IMR-90 (cell line): ENCODE data around the gene SEL1L2. TPM values are rescaled to one million over a fixed set of nuclear protein-coding genes. Genes with fewer than 3 reads are reported as not detected.

Experiments
- ATAC-seq: fragments of 200-7000 bp; cut with Tn5 transposase; 2 replicates; pipeline ENCODE4 v1.9.1; 2020; ENCODE audit warnings: low read depth, mild to moderate bottlenecking, moderate library complexity
- BruUV-seq: library from RNA; stranded (reverse); fragments of 400-500 nt; replicated peaks from 2 replicates; lab custom pipeline; 2021; lab: Mats Ljungman, UMichigan
- CTCF ChIA-PET: fragments of 300-600 bp; formaldehyde crosslinking; extraction: SDS; loops from one replicate; lab custom pipeline; 2021; ENCODE audit warnings: antibody characterized with exemption; lab: Yijun Ruan, JAX
- POLR2A ChIA-PET: fragments of 300-600 bp; sonication (Branson Sonifier 250); formaldehyde crosslinking; loops from one replicate; lab custom pipeline; 2022; ENCODE audit warnings: antibody characterized with exemption; ENCODE audit not compliant: unreplicated experiment; lab: Charles Lee
- DNase-seq: peaks from one replicate; pipeline ENCODE4 v3.0.0; 2013
- H2AFZ ChIP-seq: replicated peaks from 2 replicates; pipeline ENCODE3; 2013; ENCODE audit warnings: low read length, mild to moderate bottlenecking; ENCODE audit not compliant: poor library complexity
- H2AK5ac ChIP-seq: 2 replicates; pipeline ENCODE4 v1.6.1; 2013; ENCODE audit warnings: low read depth, low read length, inconsistent platforms
- H2AK9ac ChIP-seq: replicated peaks from 2 replicates; pipeline ENCODE3; 2013; ENCODE audit warnings: mild to moderate bottlenecking, low read depth, low read length, moderate library complexity; ENCODE audit not compliant: poor library complexity
- H2BK120ac ChIP-seq: 2 replicates; pipeline ENCODE4 v1.6.1; 2013; ENCODE audit warnings: low read depth, low read length, inconsistent platforms
- H2BK15ac ChIP-seq: 3 replicates; pipeline ENCODE4 v1.6.1; 2013; ENCODE audit warnings: low read depth, low read length, inconsistent platforms
- H2BK20ac ChIP-seq: 2 replicates; pipeline ENCODE4 v1.6.1; 2013; ENCODE audit warnings: low read depth, mild to moderate bottlenecking, inconsistent platforms, low read length, moderate library complexity
- H2BK5ac ChIP-seq: 2 replicates; pipeline ENCODE4 v1.6.1; 2013; ENCODE audit warnings: mild to moderate bottlenecking, low read depth, low read length, inconsistent platforms; ENCODE audit not compliant: poor library complexity, severe bottlenecking
- H3K14ac ChIP-seq: replicated peaks from 2 replicates; pipeline ENCODE4 v1.6.1; 2013; ENCODE audit warnings: low read depth, low read length, inconsistent platforms
- H3K18ac ChIP-seq: 2 replicates; pipeline ENCODE4 v1.6.1; 2013; ENCODE audit warnings: low read depth, low read length, control low read depth
- H3K23ac ChIP-seq: 2 replicates; pipeline ENCODE4 v1.6.1; 2013; ENCODE audit warnings: low read depth, low read length, inconsistent platforms
- H3K27ac ChIP-seq: 2 replicates; pipeline ENCODE4 v1.5.1; 2013; ENCODE audit warnings: mild to moderate bottlenecking, control low read depth, low read length; ENCODE audit not compliant: insufficient read depth
- H3K27me3 ChIP-seq: 2 replicates; pipeline ENCODE4 v1.6.1; 2013; ENCODE audit warnings: low read length; ENCODE audit not compliant: control insufficient read depth, insufficient read depth
- H3K36me3 ChIP-seq: 2 replicates; pipeline ENCODE4 v1.6.1; 2013; ENCODE audit warnings: low read length, mixed read lengths; ENCODE audit not compliant: control insufficient read depth, insufficient read depth
- H3K4ac ChIP-seq: 2 replicates; pipeline ENCODE4 v1.6.1; 2013; ENCODE audit warnings: low read depth, low read length, inconsistent platforms
- H3K4me1 ChIP-seq: 2 replicates; pipeline ENCODE4 v1.6.1; 2013; ENCODE audit warnings: low read length, mixed read lengths; ENCODE audit not compliant: control insufficient read depth, insufficient read depth
- H3K4me2 ChIP-seq: 2 replicates; pipeline ENCODE4 v1.6.1; 2013; ENCODE audit warnings: low read depth, mild to moderate bottlenecking, control low read depth, low read length, moderate library complexity
- H3K4me3 ChIP-seq: 2 replicates; pipeline ENCODE4 v1.5.1; 2013; ENCODE audit warnings: low read depth, mild to moderate bottlenecking, control low read depth, low read length, moderate library complexity; ENCODE audit not compliant: insufficient read depth
- H3K56ac ChIP-seq: 2 replicates; pipeline ENCODE4 v1.6.1; 2013; ENCODE audit warnings: low read length, inconsistent platforms; ENCODE audit not compliant: insufficient read depth; ENCODE audit errors: extremely low read depth
- H3K79me1 ChIP-seq, 2 experiments: 2 replicates each; pipeline ENCODE4 v1.6.1; 2013; ENCODE audit warnings: low read length in 2 of 2, inconsistent platforms in 1 of 2, low read depth in 1 of 2
- H3K9ac ChIP-seq: 2 replicates; pipeline ENCODE4 v1.6.1; 2013; ENCODE audit warnings: low read depth, low read length, control low read depth
- H3K9me1 ChIP-seq: 2 replicates; pipeline ENCODE4 v1.6.1; 2013; ENCODE audit warnings: low read length, inconsistent platforms; ENCODE audit not compliant: insufficient read depth
- H3K9me3 ChIP-seq: 2 replicates; pipeline ENCODE4 v1.6.1; 2013; ENCODE audit warnings: low read length; ENCODE audit not compliant: control insufficient read depth, insufficient read depth
- H4K20me1 ChIP-seq: 2 replicates; pipeline ENCODE4 v1.6.1; 2013; ENCODE audit warnings: low read length, inconsistent platforms; ENCODE audit not compliant: insufficient read depth
- H4K5ac ChIP-seq: 2 replicates; pipeline ENCODE4 v1.6.1; 2013; ENCODE audit warnings: mild to moderate bottlenecking, low read depth, low read length, control low read depth
- H4K8ac ChIP-seq, 2 experiments: 2 replicates each; pipeline ENCODE4 v1.6.1; 2013; ENCODE audit warnings: low read depth in 2 of 2, low read length in 2 of 2, control low read depth in 1 of 2, inconsistent platforms in 1 of 2
- H4K91ac ChIP-seq: 2 replicates; pipeline ENCODE4 v1.6.1; 2013; ENCODE audit warnings: low read depth, low read length, inconsistent platforms; ENCODE audit not compliant: insufficient read depth
- CHD1 ChIP-seq: IDR thresholded peaks from 2 replicates; pipeline ENCODE4 v1.6.1; 2012; ENCODE audit warnings: low read depth, low read length, improper control_type of control experiment
- CTCF ChIP-seq: conservative IDR thresholded peaks from 2 replicates; pipeline ENCODE4 v1.5.1; 2012; ENCODE audit warnings: mild to moderate bottlenecking, low read depth, low read length, improper control_type of control experiment
- ELK1 ChIP-seq: fragments of 150-350 bp; IDR thresholded peaks from 2 replicates; pipeline ENCODE4 v1.6.1; 2016; ENCODE audit warnings: low read depth, mild to moderate bottlenecking, low read length, moderate library complexity, borderline replicate concordance
- FOS ChIP-seq: fragments of 150-350 bp; IDR thresholded peaks from 2 replicates; pipeline ENCODE4 v1.6.1; 2016; ENCODE audit warnings: low read depth, low read length
- MAFK ChIP-seq: IDR thresholded peaks from 2 replicates; pipeline ENCODE4 v1.6.1; 2012; ENCODE audit warnings: low read depth, low read length, improper control_type of control experiment
- MXI1 ChIP-seq: IDR thresholded peaks from 2 replicates; pipeline ENCODE4 v1.6.1; 2012; ENCODE audit warnings: low read depth, mild to moderate bottlenecking, low read length, moderate library complexity, borderline replicate concordance
- NFE2L2 ChIP-seq: fragments of 150-350 bp; IDR thresholded peaks from 2 replicates; pipeline ENCODE4 v1.6.1; 2016; ENCODE audit warnings: low read depth, mild to moderate bottlenecking, low read length
- RAD21 ChIP-seq: IDR thresholded peaks from 2 replicates; pipeline ENCODE4 v1.6.1; 2012; ENCODE audit warnings: low read length, improper control_type of control experiment
- RFX5 ChIP-seq: IDR thresholded peaks from 2 replicates; pipeline ENCODE4 v1.8.0; 2012; ENCODE audit warnings: low read depth, mild to moderate bottlenecking, low read length, moderate library complexity
- SMC3 ChIP-seq: fragments of 150-350 bp; IDR thresholded peaks from 2 replicates; pipeline ENCODE4 v1.6.1; 2016; ENCODE audit warnings: low read depth, mild to moderate bottlenecking, antibody characterized with exemption, low read length, moderate library complexity
- USF2 ChIP-seq: fragments of 150-350 bp; IDR thresholded peaks from 2 replicates; pipeline ENCODE4 v1.6.1; 2017; ENCODE audit warnings: mild to moderate bottlenecking, antibody characterized with exemption, low read length, low read depth
- WGBS, 2 experiments: methylation state at CpG; one replicate each; pipeline versions ENCODE4 v1.1.5 to v1.1.7; 2013; ENCODE audit warnings: missing lambda C conversion rate in 2 of 2; ENCODE audit not compliant: insufficient read length in 1 of 2; ENCODE audit errors: extremely low coverage in 2 of 2; 5-methylcytosine and 5-hydroxymethylcytosine counted together
- dilution Hi-C: fragments of 300-500 bp; cut with HindIII; formaldehyde crosslinking; loops from one replicate; pipeline ENCODE4 v1.14.3; 2018; ENCODE audit warnings: low sequenced_read_pairs; ENCODE audit not compliant: unreplicated experiment
- in situ Hi-C: fragments of 300-500 bp; cut with MboI; formaldehyde crosslinking; loops from 3 replicates; pipeline ENCODE4 v1.14.3; 2019; ENCODE audit warnings: low sequenced_read_pairs, inconsistent platforms, mixed read lengths
- intact Hi-C: fragments of 100-400 bp; cut with micrococcal nuclease; formaldehyde crosslinking; loops from 2 replicates; pipeline ENCODE4 v1.10.0; 2022
- polyA plus RNA-seq, 3 experiments: library from polyadenylated mRNA; depleted of rRNA; stranded (reverse); fragments of >200 nt; gene quantifications; 2 replicates each; pipeline ENCODE4 v1.2.3, GENCODE V29; 2012; ENCODE audit warnings: low replicate concordance in 1 of 3
- total RNA-seq: library from RNA; depleted of rRNA; stranded (reverse); fragments of >200 nt; gene quantifications from 2 replicates; pipeline ENCODE4 v1.2.3, GENCODE V29; 2012

The SEL1L2 gene
- total and polyA plus RNA-seq, 2 of the 4 experiments (the other 2 are of a cell fraction), result not detected

DNA sequence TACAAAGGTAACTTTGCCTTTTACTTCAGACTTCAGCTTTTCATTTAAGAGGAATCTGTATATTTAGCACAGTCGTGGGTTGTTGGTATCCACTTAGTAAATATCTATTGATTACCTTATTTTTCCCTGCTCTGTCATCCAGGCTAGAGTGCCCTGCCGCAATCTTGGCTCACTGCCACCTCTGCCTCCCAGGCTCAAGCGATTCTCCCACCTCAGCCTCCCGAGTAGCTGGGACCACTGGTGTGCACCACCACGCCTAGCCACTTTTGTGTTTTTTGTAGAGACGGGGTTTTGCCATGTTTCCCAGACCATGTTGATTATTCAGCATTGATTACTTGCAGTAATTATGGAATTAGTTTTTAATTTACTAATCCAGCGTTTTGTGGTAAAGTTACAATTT lies 46.2 kb upstream of the SEL1L2 start:
- WGBS, 2 experiments, result no CpG with 5 or more reads among the region's 7 CpGs
- in situ Hi-C loops, result no loop called here
- intact Hi-C loops, result no loop called here

More for the DNA sequence above, 46.2 kb upstream of the SEL1L2 start:
- DNase-seq (no peak), ATAC-seq (no peak)
- no peak overlapping the region for H2BK15ac ChIP-seq
- peaks cover 4% of the 10 kb centered on the region; the same call in 1 of the 2 replicates for H3K9me3 ChIP-seq
- H3K9me1 ChIP-seq, result no peaks in the 10 kb centered on the region
- H4K91ac ChIP-seq, result no peak overlapping the region
- no peaks in the 10 kb centered on the region for H3K27me3 ChIP-seq
- H2BK20ac ChIP-seq, result no peak overlapping the region
- H2BK5ac ChIP-seq, result no peak overlapping the region
- H3K4me3 ChIP-seq, result no peak overlapping the region
- no peak overlapping the region for H2BK120ac ChIP-seq
- no peak overlapping the region for H3K14ac ChIP-seq
- no peak overlapping the region for H3K23ac ChIP-seq
- no peak for TF ChIP-seq CHD1
- no peak for TF ChIP-seq MAFK
- TF ChIP-seq RFX5, result no peak
- no peak for TF ChIP-seq CTCF
- TF ChIP-seq FOS, result no peak
- TF ChIP-seq SMC3, result no peak
- TF ChIP-seq RAD21, result no peak
- no peak for TF ChIP-seq NFE2L2
- TF ChIP-seq USF2, result no peak
- TF ChIP-seq ELK1, result no peak
- TF ChIP-seq MXI1, result no peak
- no peak overlapping the region for H2AK9ac ChIP-seq
- H3K27ac ChIP-seq, result no peak overlapping the region
- no peak overlapping the region for H3K4ac ChIP-seq
- no peaks in the 10 kb centered on the region for H3K4me1 ChIP-seq
- H2AK5ac ChIP-seq, result no peak overlapping the region
- H3K56ac ChIP-seq, result no peak overlapping the region
- no peak overlapping the region for H4K8ac ChIP-seq
- POLR2A ChIA-PET, result no interaction called here
- H3K9ac ChIP-seq, result no peak overlapping the region
- BruUV-seq, result no TSS peak
- H3K79me1 ChIP-seq, result no peaks in the 10 kb centered on the region
- CTCF ChIA-PET, result no interaction called here
- H4K20me1 ChIP-seq, result no peaks in the 10 kb centered on the region
- dilution Hi-C loops, result no loop called here
- no peak overlapping the region for H2AFZ ChIP-seq
- no peak overlapping the region for H4K5ac ChIP-seq
- H3K36me3 ChIP-seq, result no peaks in the 10 kb centered on the region
- no peak overlapping the region for H3K18ac ChIP-seq
- H3K4me2 ChIP-seq, result no peak overlapping the region
